NCI-H510A treated with DMSO at 0.1 percent for 48 hours (cell line): ENCODE data around the gene CLIP1.
"Not testable (repeated sequence)": the region's sequence is repeated elsewhere in the genome, so short reads cannot be mapped to it uniquely, and the experiment has no call there.

Experiments
- DNase-seq: peaks from one replicate; lab custom pipeline; 2025; lab: John Stamatoyannopoulos, UW

Gene CLIP1

DNA sequence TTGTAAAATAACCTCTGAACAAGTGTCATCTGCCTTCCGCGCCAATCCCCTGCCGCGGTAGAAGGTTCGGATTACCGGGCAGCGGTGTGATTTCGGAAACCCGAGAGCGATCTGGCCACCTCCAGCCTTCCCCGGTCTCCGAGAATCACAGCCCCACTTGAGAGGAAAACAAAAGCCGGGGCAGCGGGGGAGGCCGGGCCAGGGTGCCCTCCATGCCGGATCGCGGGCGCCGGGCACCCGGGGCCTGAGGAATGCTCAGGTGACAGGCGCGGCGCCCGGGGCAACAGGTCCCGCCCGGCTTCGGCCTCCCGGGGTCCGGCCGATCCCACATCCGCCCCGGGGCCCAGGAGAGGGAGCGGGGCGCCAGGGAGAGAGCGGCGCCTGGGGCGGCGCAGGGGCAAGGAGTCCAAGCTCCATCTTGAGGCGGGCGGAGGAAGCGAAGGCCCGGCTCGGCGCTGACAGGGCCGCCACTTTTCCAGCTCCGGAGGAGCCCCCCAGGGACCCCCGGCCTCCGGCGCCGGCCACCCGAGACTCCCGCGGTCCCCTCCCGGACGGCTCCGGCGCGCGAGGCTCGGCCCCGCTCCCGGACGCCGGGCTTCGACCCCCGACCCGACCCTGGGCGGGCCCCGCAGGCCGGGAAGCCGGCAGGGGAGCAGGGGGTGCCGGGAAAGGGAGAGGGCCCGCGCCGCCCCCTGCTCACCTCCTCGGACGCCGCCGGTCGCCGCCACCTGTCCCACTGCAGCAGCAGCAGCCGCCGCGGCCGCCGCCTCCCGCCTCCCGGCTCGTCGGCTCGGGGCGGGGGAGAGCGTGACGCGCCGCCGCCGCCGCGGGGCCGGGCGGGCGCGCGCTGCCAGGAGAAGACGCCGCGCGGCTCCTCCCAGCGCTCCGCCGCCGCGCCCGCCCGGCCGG is at the start of gene CLIP1:
CLIP1 (minus strand) TSS at position 849 of the 909 bp plus-strand sequence. CDS start 42,217 bp downstream, outside the sequence.
- peak; percentile 61 for DNase-seq

DNA sequence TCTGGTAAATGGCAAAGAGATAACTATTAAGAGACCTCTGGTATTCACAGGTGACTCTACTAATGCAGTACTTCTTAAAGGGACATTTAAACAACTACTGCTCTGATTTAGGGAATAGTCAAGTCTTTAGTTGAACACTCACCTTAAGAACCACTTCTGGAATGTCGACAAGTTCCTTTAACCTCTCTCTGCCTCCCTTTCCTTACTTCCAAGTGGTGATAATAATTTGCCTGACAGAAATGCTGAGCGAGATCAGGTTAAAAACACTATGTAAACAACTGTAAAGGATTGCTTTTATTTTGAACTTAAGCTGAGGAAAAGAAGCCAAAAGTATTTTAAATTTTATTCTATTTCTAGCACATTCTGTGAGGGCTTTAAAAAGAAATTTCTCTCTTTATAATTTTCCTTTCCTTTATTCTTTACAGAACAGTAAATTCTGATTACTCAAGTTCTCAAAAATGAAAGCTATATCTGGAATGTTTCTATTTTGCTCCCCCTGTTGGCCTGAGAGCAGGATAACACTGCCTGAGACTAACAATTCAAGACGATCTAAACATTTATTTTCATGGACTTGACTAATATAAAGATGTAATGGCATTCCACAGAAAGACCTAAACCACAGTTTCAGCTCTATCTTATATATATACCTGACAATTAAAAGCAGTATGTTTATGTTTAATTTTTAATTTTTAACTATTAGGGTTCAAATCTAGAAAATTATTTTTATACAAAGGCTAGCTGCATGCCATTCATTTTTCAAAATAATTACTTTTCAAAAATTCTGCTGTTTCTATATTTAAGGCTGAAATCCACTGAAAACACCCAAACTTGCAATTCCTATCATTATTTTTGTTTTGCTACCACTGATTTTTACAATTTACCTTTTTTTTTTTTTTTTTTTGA is 49.1 kb upstream of the CLIP1 start:
- peak; percentile 72 for DNase-seq

DNA sequence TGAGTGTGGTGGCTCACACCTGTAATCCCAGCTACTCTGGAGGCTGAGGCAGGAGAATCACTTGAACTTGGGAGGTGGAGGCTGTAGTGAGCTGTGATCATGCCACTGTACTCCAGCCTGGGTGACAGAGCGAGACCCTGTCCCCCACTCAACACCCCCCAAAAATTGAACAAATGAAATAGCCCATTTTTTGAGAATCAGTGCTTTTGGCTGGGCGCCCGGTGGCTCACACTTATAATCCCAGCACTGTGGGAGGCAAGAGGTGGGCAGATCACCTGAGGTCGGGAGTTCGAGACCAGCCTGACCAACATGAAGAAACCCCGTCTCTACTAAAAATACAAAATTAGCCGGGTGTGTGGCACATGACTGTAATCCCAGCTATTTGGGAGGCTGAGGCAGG is 48.1 kb upstream of the CLIP1 start:
- DNase-seq = not testable (repeated sequence)

DNA sequence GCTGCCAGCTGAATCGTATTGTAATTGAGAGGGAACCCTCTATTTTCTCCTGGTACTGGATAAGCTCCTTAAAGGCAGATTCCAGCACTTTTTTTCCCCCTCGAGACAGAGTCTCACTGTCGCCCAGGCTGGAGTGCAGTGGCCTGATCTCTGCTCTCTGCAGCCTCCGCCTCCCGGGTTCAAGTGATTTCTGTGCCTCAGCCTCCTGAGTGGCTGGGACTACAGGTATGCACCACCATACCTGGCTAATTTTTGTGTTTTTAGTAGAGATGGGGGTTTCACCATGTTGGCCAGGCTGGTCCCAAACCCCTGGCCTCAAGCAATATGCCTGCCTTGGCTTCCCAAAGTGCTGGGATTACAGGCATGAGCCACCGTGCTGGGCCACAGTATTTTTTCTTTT is 47.4 kb upstream of the CLIP1 start:
- not testable (repeated sequence) for DNase-seq

DNA sequence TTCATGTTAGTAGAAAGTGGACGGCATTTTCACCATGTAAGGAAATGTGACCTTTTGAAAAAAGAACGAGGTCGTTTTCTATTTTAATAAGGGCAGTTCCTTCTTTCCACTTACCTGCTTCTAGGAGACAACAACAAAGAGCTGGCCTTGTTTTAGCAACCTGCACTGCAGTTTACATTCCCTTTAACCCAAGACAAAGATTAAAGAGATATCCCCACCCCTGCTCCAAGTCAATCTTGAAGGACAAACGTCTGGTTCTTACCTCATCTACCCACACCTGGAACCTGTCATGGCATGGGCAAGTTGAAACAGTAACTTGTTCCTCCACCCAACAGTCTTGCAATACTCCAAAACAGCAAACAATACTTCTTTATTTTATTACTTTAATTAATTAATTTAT is 45.5 kb upstream of the CLIP1 start:
- no peak for DNase-seq

DNA sequence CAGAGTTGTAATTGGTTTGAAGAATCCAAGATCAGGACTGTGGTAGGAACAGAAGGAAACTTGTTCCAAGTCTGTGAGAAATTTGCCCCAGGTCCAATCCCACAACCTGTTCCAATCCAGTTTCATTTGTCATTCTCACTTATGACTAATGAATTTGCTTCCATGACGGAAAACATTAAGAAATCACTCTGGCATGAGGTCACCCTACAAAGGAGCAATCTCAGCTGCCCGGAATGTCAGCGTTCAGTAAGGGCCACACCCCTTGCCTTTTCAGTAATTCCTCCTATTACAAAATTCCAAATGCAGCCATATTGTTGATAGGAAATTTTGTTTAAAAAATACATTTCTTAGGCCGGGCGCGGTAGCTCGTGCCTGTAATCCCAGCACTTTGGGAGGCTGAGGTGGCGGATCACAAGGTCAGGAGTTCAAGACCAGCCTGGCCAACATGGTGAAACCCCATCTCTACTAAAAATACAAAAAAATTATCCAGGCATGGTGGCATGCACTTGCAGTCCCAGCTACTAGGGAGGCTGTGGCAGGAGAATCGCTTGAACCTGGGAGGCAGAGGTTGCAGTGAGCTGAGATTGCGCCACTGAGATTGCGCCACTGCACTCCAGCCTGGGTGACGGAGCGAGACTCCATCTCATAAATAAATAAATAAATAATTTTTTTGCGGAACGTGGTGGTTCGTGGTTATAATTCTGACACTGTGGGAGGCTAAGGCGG is 42.0 kb upstream of the CLIP1 start:
- not testable (repeated sequence) for DNase-seq

DNA sequence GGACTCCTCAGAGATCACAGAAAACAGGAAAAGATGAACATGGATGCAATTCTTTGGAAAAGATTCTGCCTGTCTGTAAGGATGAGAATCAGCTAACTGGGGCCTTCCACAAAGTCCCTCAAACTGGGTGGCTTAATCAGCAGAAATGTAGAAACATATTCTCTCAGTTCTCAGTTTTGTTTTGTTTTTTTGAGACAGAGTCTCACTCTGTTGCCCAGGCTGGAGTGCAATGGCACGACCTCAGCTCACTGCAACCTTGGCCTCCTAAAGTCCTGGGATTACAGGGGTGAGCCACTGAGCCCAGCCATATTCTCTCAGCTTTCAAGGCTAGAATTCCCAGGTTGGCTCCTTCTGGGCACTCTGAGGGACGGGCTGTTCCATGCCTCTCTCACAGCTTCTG is 38.2 kb upstream of the CLIP1 start:
- DNase-seq = no peak

DNA sequence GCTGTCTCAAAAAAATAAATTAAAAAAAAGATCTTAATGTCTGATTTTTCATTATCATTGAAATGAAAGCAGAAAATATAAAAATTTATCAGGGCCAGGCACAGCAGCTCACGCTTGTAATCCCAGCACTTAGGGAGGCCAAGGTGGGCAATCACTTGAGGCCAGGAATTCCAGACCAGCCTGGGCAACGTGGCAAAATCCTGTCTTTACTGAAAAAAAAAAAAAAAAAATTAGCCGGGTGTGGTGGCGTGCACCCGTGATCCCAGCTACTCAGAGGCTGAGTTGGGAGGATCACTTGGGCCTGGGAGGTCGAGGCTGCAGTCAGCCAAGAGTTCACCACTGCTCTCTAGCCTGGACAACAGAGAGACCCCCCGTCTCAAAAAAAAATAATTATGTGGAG is 37.6 kb upstream of the CLIP1 start:
- DNase-seq = no peak

DNA sequence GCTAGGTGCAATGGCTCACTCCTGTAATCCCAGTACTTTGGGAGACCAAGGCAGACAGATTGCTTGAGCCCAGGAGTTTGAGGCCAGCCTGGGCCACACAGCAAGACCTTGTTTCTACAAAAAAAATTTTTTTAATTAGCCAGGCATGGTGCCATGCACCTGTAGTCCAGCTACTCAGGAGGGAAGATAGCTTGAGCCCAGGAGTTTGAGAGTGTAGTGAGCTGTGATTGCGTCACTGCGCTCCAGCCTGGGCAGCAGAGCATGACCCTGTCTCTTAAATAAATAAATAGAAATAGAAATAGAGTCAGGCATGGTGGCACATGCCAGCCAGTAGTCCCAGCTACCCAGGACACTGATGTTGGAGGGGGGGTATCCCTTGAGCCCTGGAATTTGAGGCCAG is 36.7 kb upstream of the CLIP1 start:
- no peak for DNase-seq

DNA sequence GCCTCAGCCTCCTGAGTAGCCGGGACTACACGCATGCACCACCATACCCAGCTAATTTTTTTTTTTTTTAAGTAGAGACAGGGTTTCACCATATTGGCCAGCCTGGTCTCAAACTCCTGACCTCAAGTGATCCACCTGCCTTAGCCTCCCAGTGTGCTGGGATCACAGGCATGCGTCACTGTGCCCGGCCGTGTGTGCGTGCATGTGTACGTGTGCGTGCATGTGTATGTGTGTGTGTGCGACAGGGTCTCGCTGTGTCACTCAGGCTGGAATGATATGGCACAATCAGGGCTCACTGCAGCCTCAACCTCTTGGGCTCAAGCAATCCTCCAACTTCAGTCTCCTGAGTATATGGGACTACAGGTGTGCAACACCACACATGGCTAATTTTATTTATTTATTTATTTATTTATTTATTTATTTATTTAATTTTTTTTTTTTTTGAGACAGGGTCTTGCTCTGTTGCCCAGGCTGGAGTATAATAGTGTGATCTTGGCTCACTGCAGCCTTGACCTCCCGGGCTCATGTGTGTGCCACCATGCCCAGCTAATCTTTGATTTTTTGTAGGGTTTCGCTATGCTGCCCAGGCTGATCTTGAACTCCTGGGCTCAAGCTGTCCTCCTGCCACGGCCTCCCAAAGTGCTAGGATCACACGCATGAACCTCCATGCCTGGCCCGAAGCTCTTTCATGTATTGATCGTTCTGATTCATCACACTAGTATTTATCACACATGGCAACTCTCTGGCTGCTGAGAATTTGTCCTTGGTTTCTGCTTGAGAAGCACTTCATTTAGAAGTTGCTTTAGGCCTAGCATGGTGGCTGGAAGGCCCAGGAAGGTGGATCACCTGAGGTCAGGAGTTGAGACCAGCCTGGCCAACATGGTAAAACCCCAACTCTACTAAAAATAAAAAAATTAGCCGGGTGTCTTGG is 35.9 kb upstream of the CLIP1 start:
- DNase-seq = no peak

DNA sequence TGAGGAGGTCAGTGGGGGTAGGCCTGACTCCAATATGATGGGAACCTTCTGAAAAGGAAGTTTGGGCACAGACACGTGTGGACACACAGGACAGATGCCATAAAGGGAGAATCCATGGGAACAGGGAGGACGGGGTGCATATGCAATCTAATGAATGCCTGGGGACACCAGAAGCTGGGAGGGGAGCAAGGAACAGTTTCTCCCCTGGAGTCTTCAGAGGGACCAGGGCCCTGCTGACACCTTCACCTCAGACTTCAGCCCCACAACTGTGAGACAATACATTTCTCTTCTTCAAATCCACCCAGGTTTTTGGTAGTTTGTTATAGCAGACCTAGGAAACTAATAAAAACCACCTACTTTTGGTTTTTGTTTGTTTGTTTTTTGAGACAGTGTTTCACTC is 35.2 kb upstream of the CLIP1 start:
- no peak for DNase-seq

DNA sequence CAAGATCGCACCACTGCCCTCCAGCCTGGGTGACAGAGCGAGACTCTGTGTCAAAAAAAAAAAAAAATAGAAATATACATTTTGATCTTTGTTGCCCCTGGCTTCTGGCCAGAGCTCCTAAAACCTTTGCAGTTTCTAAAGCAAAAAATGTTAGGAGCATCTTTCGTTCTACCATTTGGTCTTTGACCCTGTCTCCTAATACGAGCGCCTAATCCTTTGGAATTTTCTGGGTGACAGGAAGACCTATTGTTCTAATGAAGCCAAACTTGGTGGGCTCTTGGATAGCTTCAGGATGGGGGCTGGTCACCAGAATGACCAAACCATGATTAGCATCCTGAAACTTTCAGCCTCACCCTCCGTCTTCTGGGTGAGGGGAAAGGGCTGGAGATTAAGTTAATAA is 32.3 kb upstream of the CLIP1 start:
- no peak for DNase-seq

DNA sequence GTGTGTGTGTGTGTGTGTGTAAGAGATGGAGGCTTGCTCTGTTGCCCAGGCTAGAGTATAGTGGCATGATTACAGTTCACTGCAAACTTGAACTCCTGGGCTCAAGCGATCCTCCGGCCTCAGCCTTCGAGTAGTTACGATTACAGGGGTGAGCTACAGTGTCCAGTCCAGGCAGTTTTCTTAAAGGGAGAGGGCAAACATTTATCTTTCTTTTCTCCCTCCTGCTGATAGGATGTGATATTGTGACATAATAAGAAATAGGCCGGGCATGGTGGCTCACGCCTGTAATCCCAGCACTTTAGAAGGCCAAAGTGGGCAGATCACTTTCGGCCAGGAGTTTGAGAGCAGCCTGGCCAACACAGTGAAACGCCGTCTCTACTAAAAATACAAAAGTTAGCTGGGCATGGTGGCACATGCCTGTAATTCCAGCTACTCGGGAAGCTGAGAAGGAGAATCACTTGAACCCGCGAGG is 31.8 kb upstream of the CLIP1 start:
- DNase-seq = no peak

DNA sequence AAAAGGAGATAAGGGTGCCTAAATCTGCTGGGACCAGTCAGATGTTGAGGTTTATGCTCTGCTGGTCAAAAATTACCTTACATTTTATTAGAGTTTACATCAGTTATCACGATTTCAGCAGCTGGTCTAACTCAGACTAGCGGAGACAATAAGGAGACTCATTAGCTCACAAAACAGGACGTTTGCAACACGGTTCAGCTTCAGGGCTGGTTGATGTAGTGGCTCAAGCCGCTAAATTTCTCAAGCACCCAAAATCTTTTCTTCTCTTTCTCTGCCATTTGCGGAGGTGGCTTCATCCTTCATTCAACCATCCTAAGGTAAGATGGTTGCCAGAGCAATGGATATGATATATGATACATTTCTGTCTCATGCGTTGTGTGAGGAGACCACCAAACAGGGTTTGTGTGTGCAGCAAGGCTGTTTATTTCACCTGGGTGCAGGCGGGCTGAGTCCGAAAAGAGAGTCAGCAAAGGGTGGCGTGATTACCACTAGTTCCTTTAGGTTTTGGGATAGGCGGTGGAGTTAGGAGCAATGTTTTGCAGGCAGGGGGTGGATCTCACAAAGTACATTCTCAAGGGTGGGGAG is 30.3 kb upstream of the CLIP1 start:
- DNase-seq = no peak

DNA sequence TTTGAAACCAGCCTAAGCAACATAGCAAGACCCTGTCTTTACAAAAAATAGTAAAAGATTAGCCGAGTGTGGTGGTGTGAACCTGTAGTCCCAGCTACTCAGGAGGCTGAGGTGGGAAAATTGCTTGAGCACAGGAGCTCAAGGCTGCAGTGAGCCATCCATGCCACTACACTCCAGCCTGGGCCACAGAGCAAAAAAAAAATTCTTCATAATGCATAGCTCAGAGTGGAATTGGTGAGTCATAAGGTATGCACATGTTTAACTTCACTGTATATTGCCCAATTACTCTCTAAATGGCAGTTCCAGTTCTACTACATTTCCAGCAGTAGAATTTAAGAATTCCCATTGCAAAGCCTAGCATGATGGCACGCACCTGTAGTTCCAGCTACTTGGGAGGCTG is 26.8 kb upstream of the CLIP1 start:
- DNase-seq = no peak

DNA sequence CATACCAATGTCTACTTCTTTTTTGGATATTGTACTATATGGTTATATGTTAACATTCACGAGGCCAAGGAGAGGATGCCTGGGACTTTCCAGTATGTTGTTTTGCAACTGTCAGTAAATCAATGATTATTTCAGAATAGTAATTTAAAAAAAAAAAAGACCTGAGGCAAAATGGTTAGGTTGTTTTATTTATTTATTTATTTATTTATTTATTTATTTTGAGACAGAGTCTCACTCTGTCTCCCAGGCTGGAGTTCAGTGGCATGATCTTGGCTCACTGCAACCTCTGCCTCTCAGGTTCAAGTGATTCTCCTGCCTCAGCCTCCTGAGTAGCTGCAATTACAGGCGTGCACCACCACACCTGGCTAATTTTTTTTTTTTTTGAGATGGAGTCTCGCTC is 25.4 kb upstream of the CLIP1 start:
- DNase-seq = not testable (repeated sequence)

DNA sequence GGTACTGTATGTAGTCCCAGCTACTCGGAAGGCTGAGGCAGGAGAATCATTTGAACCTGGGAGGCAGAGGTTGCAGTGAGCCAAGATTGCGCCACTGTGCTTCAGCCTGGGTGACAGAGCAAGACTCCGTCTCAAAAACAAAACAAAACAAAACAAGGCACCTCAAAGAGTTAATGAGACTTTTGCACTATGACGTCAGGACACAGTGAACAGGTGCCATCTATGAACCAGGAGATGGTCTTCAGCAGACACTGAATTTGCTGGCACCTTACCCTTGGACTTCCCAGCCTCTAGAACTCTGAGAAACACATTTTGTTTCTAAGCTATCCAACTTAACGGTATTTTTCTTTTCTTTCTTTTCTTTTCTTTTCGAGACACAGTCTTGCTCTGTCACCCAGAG is 23.9 kb upstream of the CLIP1 start:
- not testable (repeated sequence) for DNase-seq

DNA sequence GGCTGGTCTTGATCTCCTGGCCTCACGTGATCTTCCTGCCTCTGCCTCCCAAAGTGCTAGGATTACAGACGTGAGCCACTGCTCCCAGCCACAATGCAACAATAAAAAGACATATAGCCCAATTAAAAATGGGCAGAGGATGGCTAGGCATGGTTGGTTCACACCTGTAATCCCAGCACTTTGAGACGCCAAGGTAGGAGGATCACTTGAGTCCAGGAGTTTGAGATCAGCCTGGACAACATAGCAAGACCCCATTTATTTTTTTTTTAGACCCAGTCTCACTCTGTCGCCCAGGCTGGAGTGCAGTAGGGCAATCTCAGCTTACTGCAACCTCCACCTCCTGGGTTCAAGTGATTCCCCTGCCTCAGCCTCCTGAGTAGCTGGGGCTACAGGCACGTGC is 21.6 kb upstream of the CLIP1 start:
- DNase-seq = not testable (repeated sequence)

DNA sequence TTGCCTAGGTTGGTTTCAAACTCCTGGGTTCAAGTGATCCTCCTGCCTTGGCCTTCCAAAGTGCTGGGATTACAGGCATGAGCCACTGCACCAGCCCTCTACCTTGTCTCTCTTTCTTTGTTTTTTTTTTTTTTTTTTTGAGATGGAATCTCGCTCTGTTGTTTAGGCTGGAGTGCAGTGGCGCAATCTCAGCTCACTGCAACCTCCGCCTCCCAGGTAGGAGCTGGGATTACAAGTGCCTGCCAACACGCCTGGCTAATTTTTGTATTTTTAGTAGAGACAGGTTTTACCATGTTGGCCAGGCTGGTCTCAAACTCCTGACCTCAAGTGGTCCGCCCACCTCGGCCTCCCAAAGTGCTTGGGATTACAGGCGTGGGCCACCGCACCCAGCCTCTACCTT is 16.4 kb upstream of the CLIP1 start:
- DNase-seq = not testable (repeated sequence)

DNA sequence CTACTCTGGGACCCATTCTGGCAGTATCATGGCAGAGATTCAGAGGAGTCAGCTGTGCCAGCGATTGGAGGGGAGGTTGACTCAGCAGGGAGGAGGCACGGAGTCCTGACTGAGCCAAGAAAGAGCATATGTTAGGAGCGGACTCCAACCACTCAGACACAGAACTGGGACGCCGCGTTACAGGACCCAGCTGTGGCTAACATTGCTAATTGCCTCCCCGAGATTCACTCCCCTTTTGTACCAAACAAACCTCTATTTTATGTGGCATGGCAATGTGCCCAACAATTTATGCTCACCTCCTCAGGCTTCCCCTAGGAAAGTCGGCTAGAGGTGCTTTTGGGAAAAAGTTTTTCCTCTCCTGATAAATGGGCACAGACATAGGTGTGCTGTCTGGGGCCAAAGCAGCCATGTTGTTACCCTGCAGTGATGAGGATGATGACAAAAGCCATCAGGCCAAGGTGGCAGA is 15.2 kb upstream of the CLIP1 start:
- DNase-seq = no peak
